ENCODE data around the gene KCNQ5.

The KCNQ5 gene

DNA sequence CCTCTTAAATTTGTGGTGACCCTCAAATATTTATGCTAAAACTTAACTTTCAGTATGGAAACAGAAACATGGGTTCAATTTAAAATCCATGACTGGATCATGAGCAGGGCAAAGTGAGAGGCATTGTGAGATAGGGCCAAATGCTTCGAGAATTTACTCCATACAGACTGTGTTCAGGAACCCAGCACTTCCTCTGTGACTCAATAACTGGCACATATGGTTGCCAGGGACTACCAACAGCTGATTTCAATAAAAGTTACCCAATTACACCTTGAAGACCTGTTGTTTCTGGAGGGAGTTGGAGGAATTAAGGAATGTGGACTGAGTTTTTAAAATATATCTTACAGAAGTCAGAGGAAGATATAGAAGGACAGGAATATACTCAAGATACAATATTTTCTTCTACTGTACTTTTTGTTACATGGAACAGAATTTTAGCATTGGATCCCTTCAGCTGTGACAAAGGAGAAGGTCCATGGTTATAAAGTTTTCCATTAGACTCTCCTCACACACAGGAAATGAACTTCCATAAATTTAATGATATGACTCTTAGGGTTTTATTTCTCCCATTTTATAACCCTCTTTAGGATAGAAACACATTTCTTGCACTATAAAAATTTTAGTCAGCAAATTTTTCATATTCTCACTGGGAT lies 344.9 kb downstream of the KCNQ5 start:
- H3K4me3 ChIP-seq (ENCODE audit: low read depth, low read length), result no peak overlapping the region
- TF ChIP-seq, protein P1, sequence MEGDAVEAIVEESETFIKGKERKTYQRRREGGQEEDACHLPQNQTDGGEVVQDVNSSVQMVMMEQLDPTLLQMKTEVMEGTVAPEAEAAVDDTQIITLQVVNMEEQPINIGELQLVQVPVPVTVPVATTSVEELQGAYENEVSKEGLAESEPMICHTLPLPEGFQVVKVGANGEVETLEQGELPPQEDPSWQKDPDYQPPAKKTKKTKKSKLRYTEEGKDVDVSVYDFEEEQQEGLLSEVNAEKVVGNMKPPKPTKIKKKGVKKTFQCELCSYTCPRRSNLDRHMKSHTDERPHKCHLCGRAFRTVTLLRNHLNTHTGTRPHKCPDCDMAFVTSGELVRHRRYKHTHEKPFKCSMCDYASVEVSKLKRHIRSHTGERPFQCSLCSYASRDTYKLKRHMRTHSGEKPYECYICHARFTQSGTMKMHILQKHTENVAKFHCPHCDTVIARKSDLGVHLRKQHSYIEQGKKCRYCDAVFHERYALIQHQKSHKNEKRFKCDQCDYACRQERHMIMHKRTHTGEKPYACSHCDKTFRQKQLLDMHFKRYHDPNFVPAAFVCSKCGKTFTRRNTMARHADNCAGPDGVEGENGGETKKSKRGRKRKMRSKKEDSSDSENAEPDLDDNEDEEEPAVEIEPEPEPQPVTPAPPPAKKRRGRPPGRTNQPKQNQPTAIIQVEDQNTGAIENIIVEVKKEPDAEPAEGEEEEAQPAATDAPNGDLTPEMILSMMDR (IDR thresholded peaks at IDR 0.05; ENCODE audit: low read depth, low read length), result no peak

DNA sequence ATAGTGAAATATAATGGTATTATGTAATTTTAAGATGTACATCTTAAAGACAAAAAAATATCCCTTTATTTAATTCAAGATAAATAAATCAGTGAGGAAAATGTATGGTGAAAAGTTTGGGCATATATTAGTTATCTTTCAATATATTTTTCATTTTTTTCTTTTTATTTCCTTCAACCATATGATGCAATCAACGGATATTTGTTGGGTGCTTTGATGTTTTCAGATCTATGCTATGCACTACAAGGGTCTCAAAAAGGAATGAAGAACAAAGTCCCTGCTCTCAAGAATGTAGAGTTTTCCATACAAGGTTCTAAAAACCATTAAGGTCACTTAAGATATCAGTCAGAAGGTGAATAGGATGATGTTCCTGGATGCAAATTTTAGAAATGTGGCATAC lies 345.5 kb downstream of the KCNQ5 start:
- TF ChIP-seq, protein P1 (IDR thresholded peaks at IDR 0.05; ENCODE audit: low read depth, low read length), result no peak

DNA sequence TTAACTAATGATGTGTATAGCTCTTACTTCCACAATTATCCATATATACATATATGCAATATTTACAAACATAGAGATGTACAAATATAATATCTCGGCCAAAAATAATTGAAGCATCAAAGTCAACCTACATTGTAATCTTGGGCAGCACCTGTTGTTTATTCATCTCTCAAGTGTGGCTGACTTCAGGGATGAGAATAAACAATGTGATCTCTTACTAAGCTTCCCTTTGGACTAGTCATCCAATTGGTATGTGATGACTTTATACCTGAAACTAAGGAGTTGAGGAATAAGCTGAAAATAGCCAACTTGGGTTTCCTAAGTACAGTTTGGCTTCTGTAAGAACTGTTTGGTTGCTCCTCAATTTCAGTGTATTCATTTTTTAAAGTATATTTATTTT lies 346.8 kb downstream of the KCNQ5 start:
- H3K4me3 ChIP-seq (ENCODE audit: low read depth, low read length), result no peak overlapping the region
- TF ChIP-seq, protein P1 (IDR thresholded peaks at IDR 0.05; ENCODE audit: low read depth, low read length), result no peak

More for the DNA sequence above, 345.5 kb downstream of the KCNQ5 start:
- no peak overlapping the region for H3K4me3 ChIP-seq (ENCODE audit: low read depth, low read length)

DNA sequence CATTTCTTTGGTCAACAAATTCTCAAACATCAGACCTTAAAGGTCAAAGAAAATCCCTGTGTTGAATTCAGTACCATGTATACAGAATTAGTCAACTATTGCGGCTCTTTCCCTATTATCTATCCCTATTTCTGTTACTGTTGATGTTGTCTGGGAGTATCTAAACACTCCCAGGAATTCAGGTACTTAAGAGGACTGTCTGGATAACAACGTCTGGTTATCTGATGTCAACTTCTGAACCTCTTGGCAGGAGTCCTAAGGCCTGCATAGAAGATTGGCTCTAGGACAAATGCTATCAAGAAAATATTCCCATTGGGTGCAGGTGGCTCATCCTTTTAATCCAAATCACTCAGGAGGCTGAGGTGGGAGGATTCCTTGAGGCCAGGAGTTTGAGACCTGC lies 347.8 kb downstream of the KCNQ5 start:
- no peak overlapping the region for H3K4me3 ChIP-seq (ENCODE audit: low read depth, low read length)
- TF ChIP-seq, protein P1 (IDR thresholded peaks at IDR 0.05; ENCODE audit: low read depth, low read length), result no peak

DNA sequence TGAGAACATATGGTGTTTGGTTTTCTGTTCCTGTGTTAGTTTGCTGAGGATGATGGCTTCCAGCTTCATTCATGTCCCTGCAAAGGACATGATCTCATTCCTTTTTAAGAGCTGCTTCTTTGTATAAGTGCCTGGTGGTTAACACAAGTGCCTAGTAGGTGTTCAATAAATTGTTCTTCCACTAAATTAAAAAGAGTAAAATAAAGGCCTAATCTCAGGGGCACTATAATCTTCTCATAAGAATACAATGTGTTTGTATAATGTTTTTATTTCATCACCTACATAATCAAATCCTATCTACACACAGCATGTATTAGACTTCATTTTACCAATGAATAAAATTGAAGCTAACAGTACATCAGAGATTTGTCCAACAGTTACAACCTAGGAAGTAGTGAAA lies 350.7 kb downstream of the KCNQ5 start:
- H3K4me3 ChIP-seq (ENCODE audit: low read depth, low read length), result no peak overlapping the region
- TF ChIP-seq, protein P1 (IDR thresholded peaks at IDR 0.05; ENCODE audit: low read depth, low read length), result no peak

DNA sequence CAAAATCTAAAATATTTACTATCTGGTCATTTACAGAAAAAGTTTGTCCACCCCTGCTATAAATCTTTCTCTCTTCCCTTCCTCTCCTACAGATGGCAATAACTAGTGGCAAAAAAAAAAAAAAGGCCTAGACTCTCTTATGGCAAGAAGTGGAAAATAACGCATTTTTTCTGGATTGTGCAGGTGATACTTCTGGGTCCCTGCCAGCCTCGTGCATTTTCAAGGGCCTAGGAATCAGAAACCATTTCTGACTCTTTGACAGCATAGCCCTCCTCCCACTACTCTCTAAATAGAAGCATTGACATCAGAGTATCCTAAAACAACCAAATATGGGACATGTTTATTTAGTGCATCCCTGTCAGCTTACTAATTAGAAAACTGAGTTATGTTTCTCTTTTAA lies 352.4 kb downstream of the KCNQ5 start:
- no peak overlapping the region for H3K4me3 ChIP-seq (ENCODE audit: low read depth, low read length)
- TF ChIP-seq, protein P1 (IDR thresholded peaks at IDR 0.05; ENCODE audit: low read depth, low read length), result no peak

DNA sequence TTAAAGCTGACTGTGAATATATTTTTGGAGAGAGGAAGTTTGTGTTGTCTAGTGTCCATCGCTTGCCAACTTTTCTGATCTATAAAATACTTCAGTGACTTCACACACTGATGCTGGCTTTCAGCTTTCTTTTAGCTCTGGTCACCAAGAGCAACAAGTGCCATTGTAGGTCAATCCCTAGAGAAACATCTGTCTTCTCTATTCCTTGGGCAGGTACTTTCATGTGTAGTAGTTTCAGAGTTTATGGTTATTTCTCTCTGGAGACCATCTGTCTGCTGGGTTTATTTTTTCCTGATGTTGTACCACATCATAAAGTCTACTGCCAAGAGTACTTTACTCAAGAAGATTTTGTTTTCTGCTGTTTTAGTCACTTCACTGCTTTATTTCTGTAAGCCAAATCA lies 353.5 kb downstream of the KCNQ5 start:
- no peak overlapping the region for H3K4me3 ChIP-seq (ENCODE audit: low read depth, low read length)
- TF ChIP-seq, protein P1 (IDR thresholded peaks at IDR 0.05; ENCODE audit: low read depth, low read length), result no peak
